Measurements from ENCODE around the gene SMC3. TPM values are rescaled to one million over a fixed set of nuclear protein-coding genes. Genes with fewer than 3 reads are reported as not detected.
"Not testable (repeated sequence)": the region's sequence is repeated elsewhere in the genome, so short reads cannot be mapped to it uniquely, and the experiment has no call there.

SMC3 gene
- total RNA-seq, 3 donors from 2014 or later: 64.7 to 68.3 (median 66.8) TPM

DNA sequence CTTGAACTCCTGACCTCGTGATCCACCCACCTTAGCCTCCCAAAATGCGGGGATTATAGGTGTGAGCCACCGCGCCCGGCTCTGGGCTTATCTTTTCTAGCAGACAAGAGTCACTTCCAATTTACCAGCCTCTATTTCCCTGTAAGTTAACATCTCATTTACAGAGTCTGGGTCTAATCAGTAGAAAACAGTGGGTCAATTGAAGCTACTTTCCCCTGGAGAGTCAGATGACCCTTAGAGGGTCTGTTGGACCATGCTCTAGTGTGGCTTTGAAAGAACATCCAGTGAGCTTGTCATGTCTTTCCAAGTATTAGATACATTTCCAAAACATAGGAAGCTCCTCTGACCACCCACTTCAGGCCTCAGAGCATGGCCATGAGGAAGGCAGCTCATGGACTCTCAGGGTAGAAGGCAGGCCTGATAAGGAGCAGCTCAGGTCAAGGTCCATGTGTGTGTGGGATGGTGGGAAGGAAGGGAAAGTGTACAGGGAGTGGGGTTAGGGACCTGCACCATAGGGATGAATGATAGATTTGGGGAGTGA lies 49.1 kb downstream of the SMC3 start:
- H3K27me3 Mint-ChIP-seq (ENCODE audit: low read depth): no peaks in the 10 kb centered on the region
- H3K4me1 Mint-ChIP-seq (ENCODE audit: low read depth): peaks cover 61% of the 10 kb centered on the region
- H3K9me3 Mint-ChIP-seq: peaks cover 3% of the 10 kb centered on the region

DNA sequence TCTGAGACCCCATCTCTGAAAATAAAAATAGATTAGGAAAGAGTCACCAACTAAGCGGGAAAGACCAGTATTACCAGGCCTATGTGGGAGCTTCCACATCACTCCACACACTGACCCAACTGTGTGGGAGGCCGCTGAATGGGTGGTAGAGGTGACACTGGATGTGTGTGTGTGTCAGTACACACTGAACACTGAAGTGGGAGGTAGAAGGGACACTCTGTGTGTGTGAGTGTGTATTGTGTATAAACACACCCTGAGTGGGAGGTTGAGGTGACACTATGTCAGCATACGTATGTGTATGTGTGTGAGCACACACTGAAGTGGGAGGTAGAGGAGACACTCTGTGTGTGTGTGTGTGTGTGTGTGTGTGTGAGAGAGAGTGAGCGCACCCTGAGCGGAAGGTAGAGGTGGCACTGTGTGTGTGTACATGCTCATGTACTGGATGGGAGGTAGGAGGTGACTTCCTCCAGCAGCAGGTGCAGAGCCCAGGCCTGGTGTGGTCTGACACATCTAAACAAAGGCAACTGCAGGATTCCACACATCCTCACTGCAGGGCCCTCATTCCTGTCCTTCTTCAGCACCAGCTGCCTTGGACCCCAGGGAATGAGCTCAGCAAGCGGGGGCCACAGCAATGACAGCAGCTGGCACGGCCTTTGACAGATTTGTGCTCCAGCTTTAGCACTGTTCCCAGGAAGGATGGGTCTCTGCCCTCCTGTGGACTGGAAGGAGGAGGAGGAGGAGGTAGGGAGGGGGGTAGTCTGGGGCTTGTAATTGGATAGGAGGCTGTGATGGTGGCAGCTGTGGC lies 50.1 kb downstream of the SMC3 start:
- no peaks in the 10 kb centered on the region for H3K36me3 Mint-ChIP-seq (ENCODE audit: insufficient read depth)
- H3K4me3 Mint-ChIP-seq: peak overlapping the region; percentile 42
- ATAC-seq: peak; percentile 33 to 41
- no peaks in the 10 kb centered on the region for H3K27me3 Mint-ChIP-seq (ENCODE audit: low read depth)
- peaks cover 52% of the 10 kb centered on the region for H3K4me1 Mint-ChIP-seq (ENCODE audit: low read depth)
- DNase-seq: peak; percentile 8
- peaks cover 5% of the 10 kb centered on the region for H3K9me3 Mint-ChIP-seq

More for the DNA sequence above, 49.1 kb downstream of the SMC3 start:
- Mint-ChIP-seq H3K36me3 (ENCODE audit: insufficient read depth) (no peaks in the 10 kb centered on the region), H3K4me3 (no peak overlapping the region)
- ATAC-seq: no peak
- no peak for DNase-seq

DNA sequence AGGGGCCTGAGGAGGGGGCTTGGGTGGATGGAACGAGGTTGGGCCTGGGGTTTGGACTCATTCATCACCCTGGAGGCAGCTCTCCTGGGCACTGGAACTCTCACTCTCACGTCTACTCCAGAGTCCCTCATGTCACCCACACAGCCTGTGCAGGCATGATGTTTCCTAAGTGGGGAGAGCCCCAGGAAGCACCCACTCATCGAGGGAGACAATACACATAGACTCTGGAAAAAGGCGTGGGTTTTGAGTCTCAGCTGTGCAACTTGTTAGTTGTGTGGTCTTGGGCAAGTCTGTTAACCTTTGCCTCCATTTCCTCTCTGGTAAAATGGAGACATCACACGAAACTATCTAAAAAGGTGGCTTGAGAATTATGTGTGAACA lies 50.7 kb downstream of the SMC3 start:
- H3K9me3 Mint-ChIP-seq: peaks cover 5% of the 10 kb centered on the region
- peak; percentile 22 for DNase-seq
- no peaks in the 10 kb centered on the region for H3K36me3 Mint-ChIP-seq (ENCODE audit: insufficient read depth)
- H3K27me3 Mint-ChIP-seq (ENCODE audit: low read depth): no peaks in the 10 kb centered on the region
- no peak overlapping the region for H3K4me3 Mint-ChIP-seq
- H3K4me1 Mint-ChIP-seq (ENCODE audit: low read depth): peaks cover 46% of the 10 kb centered on the region
- peak; percentile 55 to 67 for ATAC-seq

DNA sequence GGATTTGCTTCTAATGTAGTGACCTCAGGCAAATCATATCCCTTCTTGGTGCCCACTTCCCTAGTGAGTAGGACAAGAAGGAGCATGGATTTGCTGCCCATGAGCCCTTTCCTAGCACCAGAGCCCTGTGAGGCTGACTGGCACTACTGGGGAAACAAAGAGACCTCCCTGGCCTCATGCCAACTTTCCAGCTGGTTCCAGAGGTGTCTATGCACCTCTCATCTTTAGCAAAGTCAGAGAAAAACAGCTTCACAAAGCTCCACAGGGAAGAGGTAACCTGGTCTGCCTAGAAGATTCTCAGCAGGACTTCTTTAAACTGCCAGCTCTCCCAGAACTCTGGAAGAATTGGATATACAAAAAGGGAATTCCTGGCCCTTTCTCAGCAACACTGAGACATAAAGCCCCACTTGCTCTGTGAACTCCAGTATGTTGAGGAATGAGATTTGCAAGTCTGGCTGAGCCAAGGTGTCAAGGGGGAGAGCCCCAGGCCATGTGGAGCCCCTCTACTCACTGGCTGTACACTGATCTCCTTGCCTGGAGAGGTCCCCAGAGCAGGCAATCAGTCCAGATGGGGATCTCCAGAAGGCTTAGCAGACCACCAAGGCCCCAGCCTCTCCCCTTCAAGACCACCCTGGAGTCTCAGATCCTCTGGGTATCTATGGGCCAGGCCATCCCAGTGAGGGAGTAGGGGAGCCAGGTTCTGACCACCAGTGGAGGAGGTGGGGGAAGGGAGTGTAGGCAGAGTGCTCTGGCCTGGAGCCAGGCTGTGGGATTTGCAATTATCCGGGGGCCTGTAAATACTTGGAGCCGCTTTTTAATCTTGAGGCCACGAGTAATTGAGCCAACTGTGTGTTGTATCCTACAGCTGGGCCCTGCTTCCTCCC lies 52.3 kb downstream of the SMC3 start:
- Mint-ChIP-seq H3K4me1 (ENCODE audit: low read depth) (peaks cover 32% of the 10 kb centered on the region), H3K27me3 (ENCODE audit: low read depth) (no peaks in the 10 kb centered on the region), H3K36me3 (ENCODE audit: insufficient read depth) (no peaks in the 10 kb centered on the region), H3K9me3 (peaks cover 5% of the 10 kb centered on the region), H3K4me3 (no peak overlapping the region)
- no peak for ATAC-seq
- DNase-seq: no peak

DNA sequence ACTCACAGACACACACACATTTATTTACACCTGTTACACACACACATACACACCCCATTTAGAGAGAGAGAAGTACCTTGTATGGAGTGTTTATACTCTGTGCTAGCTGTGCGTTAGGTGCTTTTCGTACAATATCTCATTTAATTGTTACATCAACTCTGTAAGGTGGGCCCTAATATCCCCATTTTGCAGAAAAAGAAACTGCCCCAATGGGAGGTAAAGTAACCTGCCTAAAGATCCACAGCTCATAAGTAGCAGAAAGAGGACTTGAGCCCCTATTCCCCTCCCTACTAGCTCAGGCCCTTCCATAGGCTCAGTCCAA lies 52.9 kb downstream of the SMC3 start:
- DNase-seq: no peak
- ATAC-seq: no peak
- Mint-ChIP-seq H3K9me3 (peaks cover 5% of the 10 kb centered on the region), H3K27me3 (ENCODE audit: low read depth) (no peaks in the 10 kb centered on the region), H3K4me3 (no peak overlapping the region), H3K36me3 (ENCODE audit: insufficient read depth) (no peaks in the 10 kb centered on the region), H3K4me1 (ENCODE audit: low read depth) (peaks cover 31% of the 10 kb centered on the region)

DNA sequence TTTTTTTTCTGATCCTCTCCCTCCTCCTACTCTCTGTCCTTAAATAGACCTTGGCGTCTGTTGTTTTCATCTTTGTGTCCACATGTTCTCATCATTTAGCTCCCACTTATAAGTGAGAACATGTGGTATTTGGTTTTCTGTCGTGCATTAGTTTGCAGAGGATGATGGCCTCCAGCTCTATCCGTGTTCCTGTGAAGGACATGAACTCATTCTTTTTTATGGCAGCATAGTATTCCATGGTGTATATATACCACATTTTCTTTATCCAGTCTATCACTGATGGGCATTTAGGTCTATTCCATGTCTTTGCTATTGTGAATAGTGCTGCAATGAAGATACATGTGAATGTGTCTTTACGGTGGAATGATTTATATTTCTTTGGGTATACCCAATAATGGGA lies 55.8 kb downstream of the SMC3 start:
- H3K4me3 Mint-ChIP-seq; ATAC-seq; H3K9me3 Mint-ChIP-seq; H3K27me3 Mint-ChIP-seq (ENCODE audit: low read depth); H3K4me1 Mint-ChIP-seq (ENCODE audit: low read depth); DNase-seq; H3K36me3 Mint-ChIP-seq (ENCODE audit: insufficient read depth): not testable (repeated sequence)

DNA sequence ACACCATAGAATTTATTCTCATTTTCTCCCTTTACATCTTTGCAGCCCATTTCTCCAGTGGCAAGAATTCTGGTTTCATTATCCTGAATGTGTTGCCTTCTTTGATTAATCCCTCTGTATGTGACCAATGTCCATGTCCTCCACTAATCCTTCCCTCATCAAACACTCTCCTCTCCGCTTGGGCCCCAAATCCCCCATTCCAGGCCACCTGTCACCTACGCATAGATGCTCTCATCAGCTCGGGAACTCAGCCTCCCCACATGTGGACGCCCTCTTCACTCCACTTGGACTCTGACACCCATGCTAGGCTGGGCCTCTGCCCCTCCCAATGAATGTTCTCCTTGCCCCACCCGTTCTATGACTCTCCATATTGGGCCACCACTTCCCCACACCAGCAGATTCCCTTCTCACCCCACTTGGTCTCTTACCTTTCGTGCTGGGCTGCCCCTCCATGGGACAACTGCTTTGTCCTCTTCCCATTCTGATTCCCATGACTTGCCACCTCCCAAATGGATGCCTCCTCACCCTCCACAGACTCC lies 57.9 kb downstream of the SMC3 start:
- peaks cover 3% of the 10 kb centered on the region for H3K27me3 Mint-ChIP-seq (ENCODE audit: low read depth)
- H3K4me1 Mint-ChIP-seq (ENCODE audit: low read depth): no peaks in the 10 kb centered on the region
- DNase-seq (no peak), ATAC-seq (no peak)
- no peaks in the 10 kb centered on the region for H3K36me3 Mint-ChIP-seq (ENCODE audit: insufficient read depth)
- H3K9me3 Mint-ChIP-seq: peaks cover 13% of the 10 kb centered on the region
- H3K4me3 Mint-ChIP-seq: no peak overlapping the region

DNA sequence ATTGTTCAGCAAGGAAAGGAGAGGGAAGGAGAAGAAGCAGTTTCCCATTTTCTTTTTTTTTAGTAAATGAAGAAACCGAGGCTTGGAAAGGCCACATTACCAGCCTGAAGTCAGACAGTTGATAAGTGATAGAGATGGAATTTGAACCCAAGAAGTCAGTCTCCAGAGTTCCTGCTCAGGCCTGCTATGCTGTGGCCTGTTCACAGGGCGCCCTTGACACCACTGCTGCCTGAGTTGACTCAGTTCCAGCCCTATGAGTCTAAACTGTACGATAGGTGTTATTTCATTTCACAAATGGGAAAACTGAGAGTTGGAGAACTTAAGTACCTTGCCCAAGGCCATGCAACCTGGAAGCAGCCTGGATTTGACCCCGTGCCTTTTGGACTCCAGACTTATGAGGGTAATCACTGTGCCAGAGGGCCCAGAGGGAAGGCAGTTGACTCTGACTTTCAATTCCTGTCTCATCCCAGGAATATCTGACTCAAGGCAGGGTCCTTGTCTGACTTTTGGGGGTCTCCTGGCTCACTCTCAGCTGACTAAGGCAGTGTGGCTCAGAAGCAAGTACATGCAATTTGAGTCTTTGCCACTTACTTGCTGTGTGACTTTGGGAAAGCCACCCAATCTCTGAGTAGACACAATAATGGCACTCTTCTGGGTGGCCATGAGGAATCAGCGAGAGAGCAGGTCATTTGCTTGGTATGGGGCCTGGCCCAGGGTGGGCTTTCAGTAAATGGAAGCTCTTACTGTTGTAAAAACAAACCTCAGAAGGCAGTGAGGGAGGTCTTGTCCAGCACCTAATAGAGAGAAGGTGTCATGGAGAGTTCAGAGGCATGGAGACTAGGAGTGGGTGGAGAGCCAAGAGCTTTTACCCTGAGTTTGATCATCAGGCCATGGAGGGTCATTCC lies 58.7 kb downstream of the SMC3 start:
- DNase-seq (no peak), ATAC-seq (no peak)
- no peaks in the 10 kb centered on the region for H3K4me1 Mint-ChIP-seq (ENCODE audit: low read depth)
- peaks cover 4% of the 10 kb centered on the region for H3K27me3 Mint-ChIP-seq (ENCODE audit: low read depth)
- peaks cover 13% of the 10 kb centered on the region for H3K9me3 Mint-ChIP-seq
- H3K4me3 Mint-ChIP-seq: no peak overlapping the region
- H3K36me3 Mint-ChIP-seq (ENCODE audit: insufficient read depth): no peaks in the 10 kb centered on the region

DNA sequence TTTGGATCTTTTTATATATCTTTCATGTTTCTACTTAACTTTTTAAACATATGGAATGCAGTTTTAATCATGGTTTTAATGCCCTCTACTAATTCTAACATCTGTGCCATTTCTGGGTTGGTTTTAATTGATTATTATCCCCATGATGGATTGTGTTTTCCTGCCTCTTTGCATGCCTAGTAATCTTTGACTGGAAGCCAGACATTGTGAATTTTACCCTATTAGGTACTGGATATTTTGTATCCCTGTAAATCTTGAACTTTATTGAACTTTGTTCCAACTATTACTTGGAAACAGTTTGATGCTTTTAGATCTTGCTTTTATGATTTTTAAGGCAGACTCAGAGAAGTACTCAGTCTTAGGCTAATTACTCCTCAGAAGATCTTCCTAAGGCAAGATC lies 60.7 kb downstream of the SMC3 start:
- H3K9me3 Mint-ChIP-seq: peaks cover 8% of the 10 kb centered on the region
- DNase-seq (no peak), ATAC-seq (no peak)
- H3K36me3 Mint-ChIP-seq (ENCODE audit: insufficient read depth): no peaks in the 10 kb centered on the region
- H3K4me3 Mint-ChIP-seq: no peak overlapping the region
- H3K4me1 Mint-ChIP-seq (ENCODE audit: low read depth): no peaks in the 10 kb centered on the region
- peaks cover 4% of the 10 kb centered on the region for H3K27me3 Mint-ChIP-seq (ENCODE audit: low read depth)

DNA sequence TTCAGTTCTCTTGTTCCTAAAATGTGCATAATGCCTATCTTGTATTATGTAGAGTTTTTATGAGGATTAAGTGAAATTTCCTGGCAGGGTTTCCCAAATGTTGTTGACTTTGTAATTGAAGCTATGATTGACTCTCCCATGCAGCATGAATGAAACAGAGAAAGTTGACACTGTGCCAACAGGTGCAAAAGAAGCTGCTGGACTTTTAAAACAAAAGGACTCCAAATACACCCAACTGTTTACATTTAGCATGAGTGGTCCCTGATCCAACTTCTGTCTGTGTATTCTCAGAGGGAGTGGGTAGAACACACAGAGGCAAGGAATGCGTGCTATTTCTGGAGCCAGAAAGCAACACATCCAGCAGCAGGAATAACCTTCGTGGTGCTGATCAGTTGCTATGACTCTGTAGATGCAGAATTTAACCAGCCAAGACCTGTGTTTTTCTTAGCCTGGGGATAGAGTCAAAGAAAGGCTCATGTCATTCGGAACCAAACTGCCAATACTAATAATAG lies 62.2 kb downstream of the SMC3 start:
- DNase-seq (no peak), ATAC-seq (no peak)

DNA sequence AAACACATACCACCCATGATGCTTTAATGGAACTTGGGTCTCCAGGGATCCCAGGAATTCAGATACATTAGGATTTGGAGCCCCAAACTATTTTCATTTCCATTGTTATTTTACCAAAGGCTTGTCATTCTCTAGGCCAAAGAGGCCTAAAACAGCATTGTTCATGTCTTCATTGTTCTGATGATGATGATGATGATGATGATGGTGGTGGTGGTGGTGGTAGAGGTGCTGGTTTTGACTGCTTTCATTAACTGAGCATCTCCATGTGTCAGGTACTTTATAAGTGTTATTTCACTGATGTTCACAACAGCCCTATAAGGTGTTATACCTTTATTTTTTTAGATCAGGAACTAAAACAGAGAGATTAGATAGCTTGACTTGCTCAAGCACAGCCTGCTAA lies 64.4 kb downstream of the SMC3 start:
- Mint-ChIP-seq H3K9me3 (peaks cover 8% of the 10 kb centered on the region), H3K4me3 (no peak overlapping the region), H3K36me3 (ENCODE audit: insufficient read depth) (no peaks in the 10 kb centered on the region), H3K4me1 (ENCODE audit: low read depth) (no peaks in the 10 kb centered on the region), H3K27me3 (ENCODE audit: low read depth) (peaks cover 4% of the 10 kb centered on the region)
- DNase-seq (no peak), ATAC-seq (no peak)

More for the DNA sequence above, 62.2 kb downstream of the SMC3 start:
- H3K36me3 Mint-ChIP-seq (ENCODE audit: insufficient read depth): no peaks in the 10 kb centered on the region
- peaks cover 8% of the 10 kb centered on the region for H3K9me3 Mint-ChIP-seq
- peaks cover 4% of the 10 kb centered on the region for H3K27me3 Mint-ChIP-seq (ENCODE audit: low read depth)
- no peaks in the 10 kb centered on the region for H3K4me1 Mint-ChIP-seq (ENCODE audit: low read depth)
- no peak overlapping the region for H3K4me3 Mint-ChIP-seq

DNA sequence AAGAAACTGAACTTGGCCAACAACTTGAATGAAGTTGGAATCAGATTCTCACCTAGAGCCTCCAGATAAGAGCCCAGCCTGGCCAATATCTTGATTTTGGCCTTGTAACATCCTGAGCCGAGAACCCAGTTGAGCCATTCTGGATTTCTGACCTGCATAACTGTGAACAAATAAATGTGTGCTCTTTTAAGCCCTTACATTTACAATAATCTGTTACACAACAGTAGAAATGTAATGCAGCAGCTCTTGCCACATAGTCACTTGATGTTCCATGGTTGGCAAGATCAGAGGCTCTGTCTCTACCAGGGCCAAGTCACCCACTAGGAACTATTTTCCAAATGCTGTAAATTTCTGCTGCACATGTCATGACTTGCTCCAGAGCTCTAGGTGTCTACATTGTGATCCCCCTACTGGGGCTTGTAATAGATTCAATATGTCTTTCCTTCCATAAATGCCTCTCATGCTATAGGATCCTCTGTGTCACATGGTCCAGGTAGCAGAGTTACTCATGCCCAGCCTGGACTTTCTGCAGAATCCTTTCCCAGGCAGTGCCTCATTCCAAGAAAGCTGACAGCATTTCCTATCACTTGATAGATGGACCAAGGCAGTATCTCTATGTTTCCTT lies 65.2 kb downstream of the SMC3 start:
- Mint-ChIP-seq H3K4me3 (no peak overlapping the region), H3K4me1 (ENCODE audit: low read depth) (no peaks in the 10 kb centered on the region), H3K36me3 (ENCODE audit: insufficient read depth) (no peaks in the 10 kb centered on the region), H3K9me3 (peaks cover 8% of the 10 kb centered on the region), H3K27me3 (ENCODE audit: low read depth) (peaks cover 10% of the 10 kb centered on the region)
- DNase-seq (no peak), ATAC-seq (no peak)

DNA sequence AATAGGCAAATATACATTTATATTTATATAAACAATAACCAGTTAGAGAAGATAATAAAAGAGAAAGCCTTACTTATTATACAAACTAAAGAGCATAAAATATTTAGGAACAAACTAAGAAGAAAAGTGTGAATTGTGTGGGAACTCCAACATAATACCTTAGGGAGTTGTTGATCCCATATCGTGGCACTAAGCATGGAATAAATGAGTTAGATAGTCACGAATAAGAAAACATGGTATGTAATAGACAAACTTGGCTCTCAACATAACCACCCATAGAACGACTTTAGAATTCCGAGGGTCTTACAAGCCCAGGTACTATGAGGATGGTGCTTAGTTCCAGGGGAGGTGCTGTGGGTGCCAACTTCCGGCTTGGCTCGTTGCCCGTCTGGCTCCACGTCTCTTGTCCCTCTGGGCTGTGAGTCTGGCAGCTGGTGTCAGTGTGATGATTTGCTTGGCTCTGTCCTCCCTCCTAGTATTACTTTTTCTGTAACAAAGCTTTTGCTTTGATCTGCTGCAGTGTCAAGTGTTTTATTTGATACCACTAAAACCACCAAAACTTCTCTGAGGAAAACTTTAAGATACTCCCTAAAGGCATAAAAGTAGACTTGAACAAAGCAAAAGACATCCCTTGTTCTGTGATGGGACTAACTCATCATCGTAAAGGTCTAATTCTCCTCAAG lies 67.2 kb downstream of the SMC3 start:
- no peaks in the 10 kb centered on the region for H3K36me3 Mint-ChIP-seq (ENCODE audit: insufficient read depth)
- DNase-seq (no peak), ATAC-seq (no peak)
- no peaks in the 10 kb centered on the region for H3K4me1 Mint-ChIP-seq (ENCODE audit: low read depth)
- peaks cover 17% of the 10 kb centered on the region for H3K27me3 Mint-ChIP-seq (ENCODE audit: low read depth)
- no peaks in the 10 kb centered on the region for H3K9me3 Mint-ChIP-seq
- H3K4me3 Mint-ChIP-seq: no peak overlapping the region

All from activated T-cell treated with anti-CD3 and anti-CD28 coated beads, Interleukin-2, amount 50 U/mL, for 4 hours (primary cell).